ENCODE results near the gene HGF.

HGF gene

DNA sequence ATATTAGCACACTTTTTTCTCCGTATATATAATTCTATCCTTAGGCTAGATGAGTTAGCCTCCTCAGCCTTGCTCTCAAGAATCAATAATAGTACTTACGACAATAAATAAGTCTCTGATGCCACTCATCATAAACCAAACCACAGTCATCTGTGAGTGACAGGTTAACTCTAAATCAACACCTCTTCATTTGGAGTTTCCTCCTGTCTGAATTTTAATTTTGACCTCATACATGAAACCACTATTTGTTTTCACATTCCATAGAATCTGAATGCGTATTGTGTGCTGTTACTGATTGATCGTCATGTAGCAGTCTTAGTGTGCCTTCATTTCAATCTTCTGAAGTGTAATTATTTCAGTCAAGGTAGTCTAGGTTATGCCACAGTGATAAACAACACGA lies 85.8 kb downstream of the HGF start:
- DNase-seq (ENCODE audit: low read depth in 3 of 3), result no peak

DNA sequence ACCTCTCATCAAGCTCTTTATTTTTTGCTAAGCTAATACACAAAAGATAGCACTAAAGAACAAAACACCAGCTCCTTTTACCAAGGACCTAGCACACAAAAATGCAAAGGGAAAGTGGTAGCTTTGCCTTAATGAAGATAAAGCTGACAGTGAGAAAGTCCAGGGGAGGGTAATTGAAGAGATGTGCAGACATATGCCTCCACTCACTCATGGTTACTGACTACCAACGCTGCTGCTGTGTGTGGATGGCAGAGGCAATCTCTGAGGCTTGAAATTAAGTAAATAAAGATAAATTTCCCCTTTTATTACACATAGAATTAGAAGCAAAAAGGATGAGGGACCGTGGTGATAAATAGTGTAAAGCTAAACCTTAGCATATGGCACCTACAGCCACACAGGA lies 87.0 kb downstream of the HGF start:
- no peak for DNase-seq (ENCODE audit: low read depth in 3 of 3)

- no peak for DNase-seq (ENCODE audit: low read depth in 3 of 3)
These were observed 89.7 kb downstream of the HGF start for GRCh38 chr7:81680120-81680519.

DNA sequence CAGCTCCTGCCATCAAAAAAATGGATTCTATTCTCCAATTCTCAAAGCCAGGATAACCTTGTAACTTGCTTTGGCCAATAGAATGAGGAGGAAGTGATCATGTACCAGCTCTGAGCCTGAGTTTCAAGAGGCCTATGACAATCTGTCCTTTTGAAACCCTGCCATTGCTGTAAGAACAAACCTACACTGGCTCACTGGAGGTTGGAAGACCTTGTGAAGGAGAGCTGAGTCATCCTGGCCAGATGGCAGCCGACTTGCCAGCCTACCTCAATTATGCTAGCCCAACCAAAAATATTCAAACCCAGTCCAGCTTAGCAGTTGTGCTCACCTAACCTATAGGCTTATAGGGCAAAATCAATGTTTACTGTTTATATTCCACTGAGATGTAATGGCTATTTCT lies 93.0 kb downstream of the HGF start:
- DNase-seq (ENCODE audit: low read depth in 3 of 3), result no peak

- no peak for DNase-seq (ENCODE audit: low read depth in 3 of 3)
These were observed 93.6 kb downstream of the HGF start for GRCh38 chr7:81676105-81676811.

GRCh38 chr7:81674431-81674830 lies 95.4 kb downstream of the HGF start:
- no peak for DNase-seq (ENCODE audit: low read depth in 3 of 3)

- no peak for DNase-seq (ENCODE audit: low read depth in 3 of 3)
These were observed 97.0 kb downstream of the HGF start for GRCh38 chr7:81672872-81673271.

DNA sequence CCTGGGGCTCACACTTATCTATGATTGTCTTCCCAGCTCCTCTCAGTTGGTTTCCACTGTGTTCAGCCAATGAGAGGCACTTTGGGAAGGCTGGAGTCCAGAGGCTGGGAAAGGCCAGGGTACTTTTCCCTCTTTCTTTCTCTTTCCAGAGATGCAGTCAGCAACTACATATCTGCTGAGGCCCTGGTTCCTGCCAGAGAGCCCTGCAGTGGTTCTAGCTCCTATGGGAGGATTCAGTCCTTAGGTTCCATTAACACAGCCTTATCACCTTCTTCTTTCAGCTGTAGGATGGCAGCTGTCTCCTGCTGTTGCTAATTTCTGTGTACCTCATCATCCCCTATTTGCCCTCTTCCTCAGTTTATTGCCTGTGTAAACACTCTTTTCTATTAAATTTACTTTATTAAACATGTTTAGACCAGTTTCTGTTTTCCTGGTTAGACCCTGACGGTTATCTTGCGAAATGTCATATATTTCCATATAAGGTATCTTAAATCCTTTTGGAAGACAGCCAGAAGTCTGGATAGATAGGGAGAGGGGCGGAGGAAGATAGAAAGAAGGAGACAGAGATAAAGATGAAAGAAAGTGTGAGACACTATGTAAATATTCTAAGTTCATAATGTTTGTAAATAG lies 100.3 kb downstream of the HGF start:
- no peak for DNase-seq (ENCODE audit: low read depth in 3 of 3)

DNA sequence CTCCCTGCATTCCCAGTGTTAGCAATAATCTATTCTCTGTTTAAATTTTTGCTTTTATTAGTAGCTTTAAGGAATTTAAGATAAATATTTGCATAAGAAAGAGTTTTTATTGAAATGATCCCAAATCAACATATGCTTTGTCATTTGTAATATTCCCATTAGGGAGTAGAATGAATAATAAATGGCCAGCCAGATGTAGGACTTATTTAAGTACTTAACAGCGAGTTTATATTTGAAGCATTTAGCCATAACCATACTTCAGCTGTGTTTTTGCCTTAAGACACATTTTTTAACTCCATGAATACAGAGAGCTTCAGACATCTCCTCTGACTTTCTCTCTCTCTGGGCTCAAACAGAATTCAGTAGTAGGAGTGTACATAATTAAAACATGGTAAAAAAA lies 103.6 kb downstream of the HGF start:
- DNase-seq (ENCODE audit: low read depth in 3 of 3), result no peak

- no peak for DNase-seq (ENCODE audit: low read depth in 3 of 3)
These were observed 104.6 kb downstream of the HGF start for GRCh38 chr7:81665236-81665635.

DNA sequence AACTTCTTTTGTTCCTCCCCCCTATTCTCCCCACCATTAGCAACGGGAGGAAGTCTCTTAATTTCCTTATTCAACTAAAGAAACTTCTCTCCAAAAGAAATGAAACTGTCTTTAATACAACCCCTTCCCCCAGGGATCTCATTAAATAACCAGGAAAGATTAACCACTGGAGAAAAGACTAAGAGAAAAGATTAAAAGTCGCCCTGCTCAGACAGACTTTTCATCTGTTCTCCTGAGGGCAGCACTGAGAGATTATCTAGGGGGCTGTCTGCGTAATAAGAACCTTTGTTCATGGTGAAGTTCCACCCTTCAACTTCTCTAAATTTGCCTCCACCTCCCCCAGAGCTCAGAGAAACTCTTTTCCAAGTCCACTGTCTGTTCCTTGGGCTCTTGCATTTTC lies 105.5 kb downstream of the HGF start:
- DNase-seq (ENCODE audit: low read depth in 3 of 3), result no peak

DNA sequence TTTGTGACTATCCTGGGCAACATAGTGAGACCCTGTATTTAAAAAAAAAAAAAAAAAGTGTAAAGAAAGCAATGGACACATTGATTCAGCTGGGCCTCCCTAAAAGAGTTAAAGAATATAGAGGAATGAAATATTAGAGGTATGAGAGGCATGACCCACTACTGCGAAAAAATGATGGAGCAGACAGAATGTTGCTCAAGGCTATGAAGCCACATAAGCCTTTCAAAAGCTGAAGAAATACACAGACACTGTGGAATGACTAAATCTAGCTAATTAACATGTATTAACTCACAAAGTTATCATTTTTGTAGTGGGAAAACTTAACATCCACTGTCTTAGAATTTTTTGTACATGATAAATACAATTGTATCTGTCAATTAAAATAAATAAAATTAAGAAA lies 107.3 kb downstream of the HGF start:
- DNase-seq (ENCODE audit: low read depth in 3 of 3), result no peak

- no peak for DNase-seq (ENCODE audit: low read depth in 3 of 3)
These were observed 110.0 kb downstream of the HGF start for GRCh38 chr7:81659697-81660395.

DNA sequence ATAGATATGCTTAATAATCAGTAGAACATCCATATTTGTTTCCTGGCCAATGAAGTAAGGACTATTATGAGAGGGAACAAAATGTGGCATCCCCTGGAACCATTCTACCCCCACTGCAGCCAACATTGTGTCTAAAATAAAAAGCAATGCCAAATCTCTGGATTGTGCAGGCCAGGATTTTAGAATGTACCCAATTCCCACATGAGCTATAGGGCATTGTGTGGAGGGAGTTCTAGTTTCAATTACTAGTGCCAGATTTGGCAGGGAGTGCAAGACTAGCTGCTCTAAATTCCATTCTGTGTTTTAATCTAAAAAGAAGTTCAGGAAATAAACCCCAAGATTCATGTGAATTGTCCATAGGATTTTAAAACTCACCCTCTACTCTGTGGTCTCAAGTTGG lies 112.3 kb downstream of the HGF start:
- DNase-seq (ENCODE audit: low read depth in 3 of 3), result no peak

DNA sequence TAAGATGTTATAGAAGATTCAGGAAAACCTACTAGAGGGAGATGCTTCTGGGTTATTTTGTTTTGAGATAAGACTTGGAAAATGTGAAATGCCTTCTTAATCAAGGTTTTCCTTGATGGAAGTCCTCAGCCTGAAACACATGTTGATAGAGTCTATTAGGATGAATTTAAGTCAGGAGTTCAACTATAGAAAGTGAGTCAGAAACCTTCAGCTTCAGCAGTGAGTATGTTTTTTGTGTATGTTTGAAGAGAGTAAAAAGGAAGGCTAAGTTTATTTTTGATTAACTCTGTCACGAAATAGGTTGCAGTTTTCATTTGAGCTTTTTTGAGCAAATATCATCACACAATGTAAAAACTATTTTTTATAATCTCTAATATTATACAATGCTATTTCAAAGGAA lies 114.6 kb downstream of the HGF start:
- DNase-seq (ENCODE audit: low read depth in 3 of 3), result no peak

- DNase-seq (ENCODE audit: low read depth in 3 of 3), result no peak
These were observed 117.6 kb downstream of the HGF start for GRCh38 chr7:81652225-81652624.

Data from stimulated activated CD4-positive, alpha-beta T cell treated with anti-CD3 and anti-CD28 coated beads, TNF-alpha, amount 100 ng/mL, for 4 hours (primary cell).